SK-N-SH treated with all-trans-retinoic acid at 6 μM for 48 hours (cell line): ENCODE data around the gene BIRC5.
"Not testable (repeated sequence)": the region's sequence is repeated elsewhere in the genome, so short reads cannot be mapped to it uniquely, and the experiment has no call there.

Experiments used
- CSDC2 ChIP-seq: fragments of 250-450 bp; sonication (Bioruptor Pico); IDR thresholded peaks from 2 replicates; pipeline ENCODE4 v1.5.0; 2020; ENCODE audit warnings: mild to moderate bottlenecking, moderate library complexity
- ZNF8 ChIP-seq: fragments of 450-650 bp; formaldehyde crosslinking; IDR thresholded peaks from 2 replicates; pipeline ENCODE4 v1.5.0; 2020; ENCODE audit warnings: mild to moderate bottlenecking, moderate library complexity
- TF ChIP-seq, protein P1 (sequence below): fragments of 250-450 bp; sonication (Bioruptor Pico); IDR thresholded peaks from 2 replicates; pipeline ENCODE4 v1.8.0; 2020; ENCODE audit warnings: mild to moderate bottlenecking, moderate library complexity, borderline replicate concordance

DNA sequence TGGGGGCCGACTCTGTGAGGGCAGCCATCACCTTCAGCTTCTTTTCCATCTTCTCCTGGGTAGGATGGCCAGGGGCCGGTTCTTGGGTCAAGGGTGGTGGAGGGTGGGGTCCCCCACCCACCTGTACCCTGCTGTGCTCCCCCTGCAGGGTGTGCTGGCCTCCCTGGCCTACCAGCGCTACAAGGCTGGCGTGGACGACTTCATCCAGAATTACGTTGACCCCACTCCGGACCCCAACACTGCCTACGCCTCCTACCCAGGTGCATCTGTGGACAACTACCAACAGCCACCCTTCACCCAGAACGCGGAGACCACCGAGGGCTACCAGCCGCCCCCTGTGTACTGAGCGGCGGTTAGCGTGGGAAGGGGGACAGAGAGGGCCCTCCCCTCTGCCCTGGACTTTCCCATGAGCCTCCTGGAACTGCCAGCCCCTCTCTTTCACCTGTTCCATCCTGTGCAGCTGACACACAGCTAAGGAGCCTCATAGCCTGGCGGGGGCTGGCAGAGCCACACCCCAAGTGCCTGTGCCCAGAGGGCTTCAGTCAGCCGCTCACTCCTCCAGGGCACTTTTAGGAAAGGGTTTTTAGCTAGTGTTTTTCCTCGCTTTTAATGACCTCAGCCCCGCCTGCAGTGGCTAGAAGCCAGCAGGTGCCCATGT lies 42.3 kb upstream of the BIRC5 start:
- TF ChIP-seq ZNF8; CSDC2 (CRISPR knock-in tag): not testable (repeated sequence)
- TF ChIP-seq, protein P1, sequence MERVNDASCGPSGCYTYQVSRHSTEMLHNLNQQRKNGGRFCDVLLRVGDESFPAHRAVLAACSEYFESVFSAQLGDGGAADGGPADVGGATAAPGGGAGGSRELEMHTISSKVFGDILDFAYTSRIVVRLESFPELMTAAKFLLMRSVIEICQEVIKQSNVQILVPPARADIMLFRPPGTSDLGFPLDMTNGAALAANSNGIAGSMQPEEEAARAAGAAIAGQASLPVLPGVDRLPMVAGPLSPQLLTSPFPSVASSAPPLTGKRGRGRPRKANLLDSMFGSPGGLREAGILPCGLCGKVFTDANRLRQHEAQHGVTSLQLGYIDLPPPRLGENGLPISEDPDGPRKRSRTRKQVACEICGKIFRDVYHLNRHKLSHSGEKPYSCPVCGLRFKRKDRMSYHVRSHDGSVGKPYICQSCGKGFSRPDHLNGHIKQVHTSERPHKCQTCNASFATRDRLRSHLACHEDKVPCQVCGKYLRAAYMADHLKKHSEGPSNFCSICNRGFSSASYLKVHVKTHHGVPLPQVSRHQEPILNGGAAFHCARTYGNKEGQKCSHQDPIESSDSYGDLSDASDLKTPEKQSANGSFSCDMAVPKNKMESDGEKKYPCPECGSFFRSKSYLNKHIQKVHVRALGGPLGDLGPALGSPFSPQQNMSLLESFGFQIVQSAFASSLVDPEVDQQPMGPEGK, result not testable (repeated sequence)
